Measurements from ENCODE around the gene MMP3.

The MMP3 gene

DNA sequence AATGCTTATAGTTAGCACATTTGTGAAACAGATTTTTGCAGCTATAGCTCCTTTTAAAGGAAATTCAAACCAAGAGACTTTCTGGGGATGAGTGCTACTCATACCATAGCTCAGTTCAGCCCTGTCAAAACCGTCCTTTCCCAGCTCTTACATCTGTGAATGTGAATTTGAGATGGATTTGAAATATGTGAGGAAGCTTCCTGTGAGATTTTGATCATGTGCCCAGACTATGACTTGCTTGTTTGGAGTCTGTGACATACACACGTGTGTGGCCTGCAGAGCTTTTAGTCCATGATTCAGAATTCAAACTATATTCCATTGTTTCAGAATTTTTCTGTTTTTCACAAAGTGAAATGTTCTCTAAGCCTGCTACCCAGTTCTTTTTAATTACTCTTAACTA lies 41.1 kb downstream of the MMP3 start:
- no peaks in the 10 kb centered on the region for H3K36me3 ChIP-seq (ENCODE audit: insufficient read depth, low read length)
- no peaks in the 10 kb centered on the region for H3K9me3 ChIP-seq (ENCODE audit: low read length)
- H3K79me2 ChIP-seq (ENCODE audit: insufficient read depth, low read length) = no peaks in the 10 kb centered on the region
- H3K27me3 ChIP-seq (ENCODE audit: insufficient read depth, low read length) = no peaks in the 10 kb centered on the region; the same call in 1 of the 2 replicates
- no peak for TF ChIP-seq EZH2 (IDR thresholded peaks at IDR 0.05; ENCODE audit: borderline replicate concordance, low read length)
- TF ChIP-seq, protein P1, sequence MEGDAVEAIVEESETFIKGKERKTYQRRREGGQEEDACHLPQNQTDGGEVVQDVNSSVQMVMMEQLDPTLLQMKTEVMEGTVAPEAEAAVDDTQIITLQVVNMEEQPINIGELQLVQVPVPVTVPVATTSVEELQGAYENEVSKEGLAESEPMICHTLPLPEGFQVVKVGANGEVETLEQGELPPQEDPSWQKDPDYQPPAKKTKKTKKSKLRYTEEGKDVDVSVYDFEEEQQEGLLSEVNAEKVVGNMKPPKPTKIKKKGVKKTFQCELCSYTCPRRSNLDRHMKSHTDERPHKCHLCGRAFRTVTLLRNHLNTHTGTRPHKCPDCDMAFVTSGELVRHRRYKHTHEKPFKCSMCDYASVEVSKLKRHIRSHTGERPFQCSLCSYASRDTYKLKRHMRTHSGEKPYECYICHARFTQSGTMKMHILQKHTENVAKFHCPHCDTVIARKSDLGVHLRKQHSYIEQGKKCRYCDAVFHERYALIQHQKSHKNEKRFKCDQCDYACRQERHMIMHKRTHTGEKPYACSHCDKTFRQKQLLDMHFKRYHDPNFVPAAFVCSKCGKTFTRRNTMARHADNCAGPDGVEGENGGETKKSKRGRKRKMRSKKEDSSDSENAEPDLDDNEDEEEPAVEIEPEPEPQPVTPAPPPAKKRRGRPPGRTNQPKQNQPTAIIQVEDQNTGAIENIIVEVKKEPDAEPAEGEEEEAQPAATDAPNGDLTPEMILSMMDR (IDR thresholded peaks at IDR 0.05; ENCODE audit: low read length) = no peak
- H2AFZ ChIP-seq (ENCODE audit: low read length) = no peak overlapping the region
- H4K20me1 ChIP-seq (ENCODE audit: insufficient read depth, low read length) = no peaks in the 10 kb centered on the region
- H3F3A ChIP-seq (ENCODE audit: insufficient read depth, low read length) = no peaks in the 10 kb centered on the region
- H3K4me2 ChIP-seq (ENCODE audit: low read length) = no peak overlapping the region
- no peak overlapping the region for H3K27ac ChIP-seq (ENCODE audit: low read depth, low read length, poor library complexity, severe bottlenecking)
- no peak overlapping the region for H3K9ac ChIP-seq (ENCODE audit: low read length)
- no peak overlapping the region for H3K4me3 ChIP-seq (ENCODE audit: low read depth, low read length, poor library complexity, severe bottlenecking)
- H3K4me1 ChIP-seq (ENCODE audit: insufficient read depth, low read length, severe bottlenecking) = no peaks in the 10 kb centered on the region
- H3K9me2 ChIP-seq (ENCODE audit: low read depth, low read length) = no peaks in the 10 kb centered on the region

DNA sequence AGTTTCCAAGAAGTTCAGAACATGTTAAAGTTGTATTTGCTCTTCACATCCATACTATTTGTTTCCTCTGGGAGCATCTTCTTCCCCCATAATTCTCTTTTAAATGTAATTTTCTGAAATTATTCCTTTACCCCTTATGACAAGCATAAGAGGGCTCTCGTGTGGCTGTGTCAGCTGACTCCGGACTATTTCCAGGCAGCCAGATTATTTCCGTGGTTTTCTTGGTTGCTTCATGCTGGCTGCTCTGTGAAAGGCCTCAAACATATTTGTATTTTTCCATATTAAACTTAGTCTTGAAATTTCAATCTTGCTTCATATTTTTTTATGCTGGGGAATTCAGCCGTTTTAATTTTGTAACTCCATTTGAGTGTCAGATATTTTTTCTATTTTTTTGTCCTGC lies 42.6 kb downstream of the MMP3 start:
- H3K9me2 ChIP-seq (ENCODE audit: low read depth, low read length) = no peaks in the 10 kb centered on the region
- H3K27me3 ChIP-seq (ENCODE audit: insufficient read depth, low read length) = no peaks in the 10 kb centered on the region; the same call in 1 of the 2 replicates
- no peaks in the 10 kb centered on the region for H3F3A ChIP-seq (ENCODE audit: insufficient read depth, low read length)
- no peak overlapping the region for H3K4me2 ChIP-seq (ENCODE audit: low read length)
- TF ChIP-seq, protein P1 (IDR thresholded peaks at IDR 0.05; ENCODE audit: low read length) = no peak
- TF ChIP-seq EZH2 (IDR thresholded peaks at IDR 0.05; ENCODE audit: borderline replicate concordance, low read length) = no peak
- H3K9me3 ChIP-seq (ENCODE audit: low read length) = no peaks in the 10 kb centered on the region
- H3K4me1 ChIP-seq (ENCODE audit: insufficient read depth, low read length, severe bottlenecking) = no peaks in the 10 kb centered on the region
- H2AFZ ChIP-seq (ENCODE audit: low read length) = no peak overlapping the region
- H3K27ac ChIP-seq (ENCODE audit: low read depth, low read length, poor library complexity, severe bottlenecking) = no peak overlapping the region
- H4K20me1 ChIP-seq (ENCODE audit: insufficient read depth, low read length) = no peaks in the 10 kb centered on the region
- H3K36me3 ChIP-seq (ENCODE audit: insufficient read depth, low read length) = no peaks in the 10 kb centered on the region
- H3K79me2 ChIP-seq (ENCODE audit: insufficient read depth, low read length) = no peaks in the 10 kb centered on the region
- H3K9ac ChIP-seq (ENCODE audit: low read length) = no peak overlapping the region
- H3K4me3 ChIP-seq (ENCODE audit: low read depth, low read length, poor library complexity, severe bottlenecking) = no peak overlapping the region

DNA sequence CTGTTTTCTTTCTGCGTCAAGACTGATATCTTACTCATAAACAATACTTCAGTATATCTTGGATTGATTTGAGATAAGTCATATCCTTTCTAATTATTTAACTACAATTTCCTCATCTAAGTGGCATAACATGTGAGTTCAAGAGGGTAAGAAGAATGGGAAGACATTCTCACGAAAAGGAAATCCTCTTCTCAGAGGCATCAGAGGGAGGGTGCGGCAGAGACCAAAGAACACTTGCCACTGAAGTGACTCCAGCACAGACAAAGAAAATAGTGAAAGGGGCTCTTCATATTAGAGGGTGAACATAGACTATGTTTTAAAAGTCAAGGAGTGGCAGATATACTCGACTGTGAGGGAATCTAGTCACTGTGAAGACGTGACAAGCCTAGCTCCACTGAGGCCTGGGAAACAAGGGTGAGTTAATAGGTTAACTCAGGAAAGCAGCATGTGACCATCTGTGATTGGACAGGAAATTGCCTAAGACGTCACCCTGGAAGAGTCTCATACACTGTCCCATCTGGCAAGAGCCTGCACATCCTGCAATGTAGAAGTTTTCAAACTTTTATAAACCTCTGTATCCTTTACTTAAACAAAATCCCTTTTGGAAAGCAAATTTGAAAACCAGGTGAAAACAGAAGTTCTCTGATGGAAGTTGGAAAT lies 43.6 kb downstream of the MMP3 start:
- Histone ChIP-seq H3K4me3 (ENCODE audit: low read depth, low read length, poor library complexity, severe bottlenecking) (no peak overlapping the region), H3F3A (ENCODE audit: insufficient read depth, low read length) (no peaks in the 10 kb centered on the region), H3K9me3 (ENCODE audit: low read length) (no peaks in the 10 kb centered on the region), H3K79me2 (ENCODE audit: insufficient read depth, low read length) (no peaks in the 10 kb centered on the region), H3K4me2 (ENCODE audit: low read length) (no peak overlapping the region), H3K4me1 (ENCODE audit: insufficient read depth, low read length, severe bottlenecking) (no peaks in the 10 kb centered on the region), H4K20me1 (ENCODE audit: insufficient read depth, low read length) (no peaks in the 10 kb centered on the region), H3K27me3 (ENCODE audit: insufficient read depth, low read length) (no peaks in the 10 kb centered on the region; the same call in 1 of the 2 replicates), H3K9ac (ENCODE audit: low read length) (no peak overlapping the region), H3K27ac (ENCODE audit: low read depth, low read length, poor library complexity, severe bottlenecking) (no peak overlapping the region), H2AFZ (ENCODE audit: low read length) (no peak overlapping the region), H3K36me3 (ENCODE audit: insufficient read depth, low read length) (no peaks in the 10 kb centered on the region), H3K9me2 (ENCODE audit: low read depth, low read length) (no peaks in the 10 kb centered on the region)
- TF ChIP-seq EZH2 (IDR thresholded peaks at IDR 0.05; ENCODE audit: borderline replicate concordance, low read length) = no peak
- TF ChIP-seq, protein P1 (IDR thresholded peaks at IDR 0.05; ENCODE audit: low read length) = no peak
